GM18907 (cell line): Measurements from ENCODE around the gene OR4X2.
"Not testable (repeated sequence)": the region's sequence is repeated elsewhere in the genome, so short reads cannot be mapped to it uniquely, and the experiment has no call there.

ENCODE experiments used
- ATAC-seq: cut with Tn5 transposase; IDR thresholded peaks from one replicate; pipeline ENCODE4 v1.9.1; 2021; ENCODE audit warnings: mild to moderate bottlenecking, moderate library complexity; ENCODE audit not compliant: unreplicated experiment

OR4X2 gene

GRCh38 chr11:48244804-48245203 lies at the start of gene OR4X2:
TSS of gene OR4X2 (plus strand) at chr11:48245104. CDS start at chr11:48245104, 0 bp downstream.
- ATAC-seq: no peak

- ATAC-seq: no peak
These were observed 37.0 kb upstream of the OR4X2 start for GRCh38 chr11:48207881-48208280.

- no peak for ATAC-seq
These were observed 34.9 kb upstream of the OR4X2 start for GRCh38 chr11:48210052-48210451.

- no peak for ATAC-seq
These were observed 28.4 kb upstream of the OR4X2 start, which contains the start of gene OR4B1 for GRCh38 chr11:48216510-48216909. TSS of gene OR4B1 (plus strand) at chr11:48216810. CDS start at chr11:48216810, 0 bp downstream.

DNA sequence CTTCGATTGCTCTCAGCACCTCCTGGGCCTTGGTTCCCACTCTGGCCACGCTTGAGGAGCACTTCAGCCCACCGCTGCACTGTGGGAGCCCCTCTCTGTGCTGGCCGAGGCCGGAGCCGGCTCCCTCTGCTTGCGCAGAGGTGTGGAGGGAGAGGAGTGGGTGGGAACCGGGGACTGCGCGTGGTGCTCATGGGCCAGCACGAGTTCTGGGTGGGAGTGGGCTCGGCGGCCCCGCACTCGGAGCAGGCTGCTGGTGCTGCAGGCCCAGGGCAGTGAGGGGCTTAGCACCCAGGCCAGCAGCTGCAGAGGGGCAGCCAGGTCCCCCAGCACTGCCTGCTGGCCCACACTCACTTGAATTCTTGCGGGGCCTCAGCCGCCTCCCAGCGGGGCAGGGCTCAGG lies 16.1 kb upstream of the OR4X2 start:
- no peak for ATAC-seq

GRCh38 chr11:48230057-48230456 lies 14.8 kb upstream of the OR4X2 start:
- ATAC-seq: not testable (repeated sequence)

DNA sequence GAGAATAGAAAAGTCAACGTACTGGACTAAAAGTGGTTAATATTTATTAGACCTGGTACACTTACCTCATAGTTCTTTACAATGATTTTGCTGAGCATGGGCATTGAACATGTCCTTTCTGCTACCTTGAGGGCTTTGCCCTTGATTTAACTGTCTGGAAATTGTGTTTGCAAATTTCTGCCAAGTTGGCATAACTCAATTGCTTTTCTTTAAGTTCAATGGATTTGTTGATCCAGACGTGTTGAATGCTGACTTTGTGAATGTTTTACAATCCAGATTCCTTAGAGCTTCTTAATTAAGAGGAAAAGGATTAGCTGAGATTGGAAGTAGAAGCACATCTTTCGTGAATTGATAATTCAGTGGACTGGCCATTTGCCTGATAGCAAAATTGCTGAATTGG lies 7.2 kb upstream of the OR4X2 start:
- ATAC-seq: no peak

GRCh38 chr11:48242501-48242900 lies 2.4 kb upstream of the OR4X2 start:
- no peak for ATAC-seq

GRCh38 chr11:48248902-48249301 lies 4.0 kb downstream of the OR4X2 start:
- no peak for ATAC-seq

GRCh38 chr11:48261600-48261999 lies 16.7 kb downstream of the OR4X2 start:
- ATAC-seq: no peak

- ATAC-seq: no peak
These were observed 18.6 kb downstream of the OR4X2 start, which contains the start of gene OR4X1 for GRCh38 chr11:48263423-48263911. TSS of gene OR4X1 (plus strand) at chr11:48263861. CDS start at chr11:48263861, 0 bp downstream.

- ATAC-seq: no peak
These were observed 25.7 kb downstream of the OR4X2 start for GRCh38 chr11:48270621-48271020.

GRCh38 chr11:48272606-48273005 lies 27.7 kb downstream of the OR4X2 start:
- ATAC-seq: no peak
